Lung microvascular endothelial cell (primary cell): ENCODE measurements around the gene CLK2. TPM values are rescaled to one million over a fixed set of nuclear protein-coding genes. Genes with fewer than 3 reads are reported as not detected.

Source experiments
- DNase-seq, 2 donors: peaks; one replicate each; pipeline versions ENCODE4 v3.0.0 to v3.0.0-alpha.2; 2010; ENCODE audit warnings: low read depth in 2 of 2
- total RNA-seq: library from RNA; depleted of rRNA; stranded (reverse); fragments of >200 nt; gene quantifications from 2 replicates; pipeline ENCODE4 v1.2.1, GENCODE V29; 2014

CLK2 gene
- 12.2 and 24.0 TPM in 2 replicates for total RNA-seq

DNA sequence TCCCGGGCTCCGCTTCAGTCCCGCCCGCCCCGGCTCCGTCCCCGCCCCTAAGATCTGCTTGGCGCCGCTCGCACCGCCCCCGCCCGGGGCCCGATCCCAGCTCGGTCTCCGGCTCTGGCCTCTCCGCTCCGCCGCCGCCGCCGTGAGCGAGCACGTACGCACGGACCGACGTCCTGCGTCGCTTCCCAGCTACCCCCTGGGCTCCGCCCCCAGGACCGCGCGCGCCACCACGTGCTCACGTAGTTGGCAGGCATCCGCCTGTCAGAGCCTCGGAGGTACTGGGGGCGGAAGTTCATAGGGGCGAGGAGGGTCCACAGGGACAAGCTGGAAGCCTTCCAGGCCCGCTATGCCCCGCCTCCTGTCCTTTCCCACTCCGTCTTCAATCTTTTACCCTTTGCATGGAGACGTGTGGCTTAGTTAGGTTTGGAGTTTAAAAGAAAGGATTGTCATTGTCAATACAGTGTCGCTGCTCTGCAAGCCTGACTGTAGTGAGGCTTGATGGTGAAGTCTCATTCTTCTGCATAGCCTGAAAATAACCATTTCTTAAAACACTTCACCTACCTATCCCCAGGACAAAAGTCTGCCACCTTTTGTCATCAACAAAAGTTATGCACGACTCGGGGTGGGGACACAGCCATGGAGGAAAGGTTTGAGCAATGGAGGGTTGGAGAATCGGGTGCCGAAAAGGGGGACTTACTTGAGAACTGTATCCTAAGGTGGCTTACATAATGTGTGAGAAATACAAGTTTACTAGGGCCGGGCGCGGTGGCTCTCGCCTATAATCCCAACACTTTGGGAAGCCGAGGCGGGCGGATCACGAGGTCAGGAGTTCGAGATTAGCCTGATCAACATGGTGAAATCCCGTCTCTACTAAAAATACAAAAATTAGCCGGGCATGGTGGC, at the start of gene CLK2:
Gene CLK2 (minus strand): TSS at position 162 of the 903 bp plus-strand sequence. CDS start 2,527 bp downstream, outside the sequence.
- DNase-seq = peak; percentile 96

DNA sequence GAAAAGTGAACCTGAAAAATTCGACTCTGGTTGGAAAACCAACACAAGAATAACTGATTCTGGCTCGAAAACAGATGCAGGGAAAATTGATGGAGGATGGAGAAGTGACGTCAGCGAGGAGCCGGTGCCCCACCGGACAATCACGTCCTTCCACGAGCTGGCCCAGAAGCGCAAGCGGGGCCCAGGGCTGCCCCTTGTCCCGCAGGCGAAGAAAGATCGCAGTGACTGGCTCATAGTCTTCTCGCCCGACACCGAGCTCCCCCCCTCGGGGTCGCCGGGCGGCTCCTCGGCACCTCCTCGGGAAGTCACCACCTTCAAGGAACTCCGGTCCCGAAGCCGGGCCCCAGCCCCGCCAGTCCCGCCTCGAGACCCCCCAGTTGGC, 49.3 kb upstream of the CLK2 start:
- peak; percentile 53 to 63 for DNase-seq

DNA sequence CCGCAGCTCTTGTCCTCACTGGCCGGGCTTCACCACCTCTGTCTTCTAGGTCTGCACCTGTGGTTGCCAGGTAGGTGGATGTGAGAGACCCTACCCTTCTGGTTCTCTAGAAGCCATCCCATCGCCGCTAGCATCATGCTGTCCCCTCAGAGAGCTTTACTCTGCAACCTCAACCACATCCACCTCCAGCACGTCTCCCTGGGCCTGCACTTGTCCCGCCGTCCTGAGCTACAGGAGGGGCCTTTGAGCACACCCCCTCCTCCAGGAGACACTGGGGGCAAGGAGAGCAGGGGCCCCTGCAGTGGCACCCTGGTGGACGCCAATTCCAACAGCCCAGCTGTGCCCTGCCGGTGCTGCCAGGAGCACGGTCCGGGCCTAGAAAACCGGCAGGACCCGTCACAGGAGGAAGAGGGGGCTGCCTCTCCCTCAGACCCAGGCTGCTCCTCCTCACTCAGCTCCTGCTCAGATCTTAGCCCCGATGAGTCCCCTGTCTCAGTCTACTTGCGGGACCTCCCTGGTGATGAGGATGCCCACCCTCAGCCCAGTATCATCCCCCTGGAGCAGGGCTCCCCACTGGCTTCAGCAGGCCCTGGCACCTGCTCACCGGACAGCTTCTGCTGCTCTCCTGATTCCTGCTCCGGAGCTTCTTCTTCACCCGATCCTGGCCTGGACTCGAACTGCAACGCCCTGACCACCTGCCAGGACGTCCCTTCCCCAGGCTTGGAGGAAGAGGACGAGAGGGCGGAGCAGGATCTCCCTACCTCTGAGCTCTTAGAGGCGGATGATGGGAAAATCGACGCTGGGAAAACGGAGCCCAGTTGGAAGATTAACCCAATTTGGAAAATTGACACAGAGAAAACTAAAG, 48.6 kb upstream of the CLK2 start:
- DNase-seq = peak in 1 of 2 donors; percentile 15

- peak; percentile 74 to 79 for DNase-seq
Observed at GRCh38 chr1:155320661-155321617, 47.6 kb upstream of the CLK2 start, which contains the start of gene RUSC1. Gene RUSC1 (plus strand): TSS chr1:155320894. CDS start chr1:155321774, 880 bp downstream.

DNA sequence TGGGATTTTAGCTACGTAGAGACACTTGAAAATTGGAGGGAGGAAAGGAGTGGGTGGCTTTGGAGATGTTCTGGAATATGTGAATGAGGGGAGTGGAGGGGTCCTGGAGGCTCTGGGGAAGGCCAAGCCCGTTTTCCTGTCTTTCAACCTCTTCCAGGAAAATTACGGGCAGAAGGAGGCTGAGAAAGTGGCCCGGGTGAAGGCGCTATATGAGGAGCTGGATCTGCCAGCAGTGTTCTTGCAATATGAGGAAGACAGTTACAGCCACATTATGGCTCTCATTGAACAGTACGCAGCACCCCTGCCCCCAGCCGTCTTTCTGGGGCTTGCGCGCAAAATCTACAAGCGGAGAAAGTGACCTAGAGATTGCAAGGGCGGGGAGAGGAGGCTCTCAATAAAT, 46.9 kb upstream of the CLK2 start:
- DNase-seq = no peak

DNA sequence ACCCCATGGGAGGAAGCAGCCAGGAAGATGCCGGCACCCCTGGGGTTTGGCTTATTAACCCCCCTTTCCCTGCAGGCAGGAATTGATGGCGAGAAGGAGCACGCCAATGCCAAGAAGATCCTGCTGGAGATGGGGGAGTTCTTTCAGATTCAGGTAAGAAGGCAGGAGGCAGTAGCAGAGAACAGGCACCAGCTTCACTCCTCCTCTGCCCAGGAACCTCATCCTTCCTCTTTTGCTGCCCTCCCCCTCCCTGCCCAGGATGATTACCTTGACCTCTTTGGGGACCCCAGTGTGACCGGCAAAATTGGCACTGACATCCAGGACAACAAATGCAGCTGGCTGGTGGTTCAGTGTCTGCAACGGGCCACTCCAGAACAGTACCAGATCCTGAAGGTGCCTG, 46.2 kb upstream of the CLK2 start:
- DNase-seq = no peak

DNA sequence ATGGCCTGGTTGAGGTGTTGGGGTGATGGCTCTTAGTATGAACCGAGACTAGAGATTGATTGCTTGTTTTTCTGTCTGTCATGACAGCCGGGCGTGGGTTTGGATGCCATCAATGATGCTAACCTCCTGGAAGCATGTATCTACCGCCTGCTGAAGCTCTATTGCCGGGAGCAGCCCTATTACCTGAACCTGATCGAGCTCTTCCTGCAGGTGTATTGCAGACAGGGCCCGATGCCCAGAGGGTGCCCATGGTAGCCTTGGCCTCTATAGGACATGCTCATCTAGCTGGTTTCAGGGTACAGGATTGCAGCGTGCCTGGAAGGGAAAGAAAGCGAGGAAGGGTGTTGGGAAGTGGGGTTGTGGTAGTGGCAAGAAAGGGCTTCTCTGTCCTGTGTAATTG, 44.8 kb upstream of the CLK2 start:
- DNase-seq = no peak

- DNase-seq = no peak
Observed at GRCh38 chr1:155316922-155317321, 43.6 kb upstream of the CLK2 start.

GRCh38 chr1:155313261-155313660, 40.0 kb upstream of the CLK2 start:
- DNase-seq = no peak

GRCh38 chr1:155309423-155310021, 36.2 kb upstream of the CLK2 start:
- DNase-seq = peak; percentile 65 to 77

DNA sequence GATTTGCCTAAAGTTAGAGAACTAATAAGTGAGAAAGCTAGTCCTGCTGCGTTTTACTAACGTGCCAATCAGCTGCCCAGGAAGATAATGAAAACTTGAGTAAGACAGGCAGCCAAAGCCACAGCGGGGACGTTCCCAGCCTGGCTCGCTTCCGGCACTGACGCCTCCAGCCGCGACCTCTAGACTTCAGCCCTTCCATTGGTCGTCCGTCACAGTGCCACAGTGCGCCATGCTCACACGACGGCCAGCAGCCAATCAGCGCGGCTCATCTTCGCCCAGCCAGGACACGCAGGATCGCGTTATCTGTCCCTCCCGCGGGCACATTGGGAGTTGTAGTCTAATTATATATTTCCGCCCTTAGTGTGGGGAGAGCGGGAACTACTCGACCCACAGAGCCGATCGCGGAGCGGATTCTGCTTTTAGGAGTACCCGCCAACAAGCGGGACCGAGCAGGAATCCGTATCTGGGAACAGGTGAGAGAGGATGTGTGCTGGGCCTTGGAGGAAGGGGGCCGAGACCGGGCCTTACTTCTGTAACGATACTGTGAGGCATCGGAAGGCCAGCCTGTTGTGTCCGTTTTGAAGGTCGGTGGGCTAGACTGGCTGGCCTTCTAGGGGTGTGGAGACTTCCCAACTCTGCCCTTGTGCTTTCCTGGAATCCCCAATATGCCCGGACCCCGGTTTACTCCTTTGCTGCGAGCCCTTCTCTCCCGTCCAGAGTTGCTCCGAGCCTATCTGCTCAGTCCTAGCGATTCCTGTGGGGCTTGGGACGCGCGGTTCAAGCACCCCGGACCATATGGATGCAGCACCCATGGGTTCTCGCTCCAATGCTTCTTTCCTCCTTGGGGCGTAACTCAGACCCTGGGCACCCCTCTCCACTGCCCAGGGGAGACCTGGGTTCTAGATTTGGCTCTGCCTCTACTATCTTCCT, 35.5 kb upstream of the CLK2 start, which contains the start of gene FDPS:
Gene FDPS (plus strand): TSS at position 374 of the 930 bp plus-strand sequence. CDS start 924 bp downstream, outside the sequence.
- DNase-seq = peak; percentile 99

GRCh38 chr1:155307247-155307740, 34.0 kb upstream of the CLK2 start:
- peak; percentile 62 to 69 for DNase-seq

- no peak for DNase-seq
Observed at GRCh38 chr1:155305881-155306391, 32.6 kb upstream of the CLK2 start.

DNA sequence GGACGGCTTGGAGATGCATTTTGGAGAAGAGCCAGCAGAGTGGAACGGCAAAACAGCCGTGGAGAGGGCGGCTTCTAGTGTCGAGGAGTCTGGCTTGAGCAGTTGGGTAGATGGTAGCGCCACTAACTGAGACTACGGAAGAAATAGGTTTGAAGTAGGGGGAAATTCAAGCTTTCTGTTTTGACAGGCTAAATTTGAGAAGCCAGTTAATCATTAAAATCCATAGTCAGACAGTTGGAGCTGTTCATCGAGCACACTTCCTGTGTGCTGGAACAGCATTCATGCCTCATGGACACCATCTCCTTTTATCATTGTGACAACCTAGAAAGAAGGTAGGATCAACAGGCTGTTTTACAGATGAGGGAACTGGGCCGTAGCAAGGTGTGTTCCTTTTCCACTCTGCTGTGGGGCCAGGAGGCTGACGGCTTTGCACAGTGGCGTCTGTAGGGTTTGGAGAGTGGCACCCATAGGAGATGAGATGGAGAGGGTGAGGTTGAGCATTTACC, 31.3 kb upstream of the CLK2 start:
- no peak for DNase-seq

DNA sequence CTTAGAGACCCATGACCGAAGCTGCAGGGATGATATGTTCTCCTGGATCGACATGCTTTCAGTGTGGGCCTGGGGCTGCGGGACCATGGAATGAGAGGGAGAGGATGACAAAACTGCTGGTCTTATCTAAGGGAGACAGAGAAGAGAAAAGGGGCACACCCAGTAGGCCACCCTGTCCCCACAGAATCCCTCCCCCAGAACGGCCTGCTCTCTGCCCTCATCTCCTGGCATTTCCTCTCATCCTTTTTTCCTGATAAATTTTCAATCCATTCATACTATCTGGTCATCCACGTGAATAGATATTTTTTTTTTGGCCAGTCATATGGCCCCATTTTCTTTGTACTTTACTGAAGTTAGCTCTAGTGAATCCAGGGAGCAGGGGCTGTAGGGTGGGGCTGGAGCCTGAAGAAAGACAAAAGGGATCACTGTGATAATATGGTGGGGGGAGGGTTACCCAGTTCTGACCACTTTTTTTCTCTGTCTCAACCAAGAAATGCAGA, 28.1 kb upstream of the CLK2 start, which contains the start of gene PKLR:
Gene PKLR (minus strand): TSS at position 97 of the 500 bp plus-strand sequence. CDS start 43 bp downstream, at position 54.
- no peak for DNase-seq

- no peak for DNase-seq
Observed at GRCh38 chr1:155300553-155301329, 27.4 kb upstream of the CLK2 start.

GRCh38 chr1:155300024-155300423, 26.7 kb upstream of the CLK2 start:
- no peak for DNase-seq

GRCh38 chr1:155297384-155297783, 24.1 kb upstream of the CLK2 start:
- no peak for DNase-seq
